Loucy (cell line): Measurements from ENCODE around the gene MTARC2.

ENCODE experiments used
- H2AFZ ChIP-seq: fragments of 200-600 bp; sonication (generic); 2 replicates; pipeline ENCODE4 v1.6.0; 2016; ENCODE audit warnings: antibody characterized with exemption, mild to moderate bottlenecking, low read length, moderate library complexity
- H3F3A ChIP-seq: fragments of 200-600 bp; 2 replicates; pipeline ENCODE4 v1.6.0; 2016; ENCODE audit warnings: antibody characterized with exemption, low read depth, mild to moderate bottlenecking
- H3K27me3 ChIP-seq: fragments of 200-600 bp; sonication (generic); 2 replicates; pipeline ENCODE4 v1.6.1; 2014; ENCODE audit warnings: low read length, mild to moderate bottlenecking; ENCODE audit not compliant: insufficient read depth, poor library complexity, severe bottlenecking
- H3K36me3 ChIP-seq: fragments of 200-600 bp; sonication (generic); 2 replicates; pipeline ENCODE4 v1.6.1; 2016; ENCODE audit warnings: low read length; ENCODE audit not compliant: insufficient read depth
- H3K4me1 ChIP-seq: fragments of 200-600 bp; sonication (generic); 2 replicates; pipeline ENCODE4 v1.5.1; 2014; ENCODE audit warnings: low read length, mild to moderate bottlenecking; ENCODE audit not compliant: insufficient read depth, poor library complexity, severe bottlenecking
- H3K4me2 ChIP-seq: fragments of 200-600 bp; sonication (generic); 2 replicates; pipeline ENCODE4 v1.6.0; 2014; ENCODE audit warnings: antibody characterized with exemption, low read length, low read depth, mild to moderate bottlenecking; ENCODE audit not compliant: poor library complexity, severe bottlenecking
- H3K4me3 ChIP-seq: fragments of 200-600 bp; sonication (generic); 2 replicates; pipeline ENCODE4 v1.5.1; 2014; ENCODE audit warnings: low read length, mild to moderate bottlenecking, mixed read lengths; ENCODE audit not compliant: poor library complexity, severe bottlenecking
- H3K79me2 ChIP-seq: fragments of 200-600 bp; sonication (generic); 2 replicates; pipeline ENCODE4 v1.6.1; 2014; ENCODE audit warnings: low read length; ENCODE audit not compliant: insufficient read depth
- H3K9ac ChIP-seq: fragments of 200-600 bp; sonication (generic); 2 replicates; pipeline ENCODE4 v1.6.0; 2014; ENCODE audit warnings: mild to moderate bottlenecking, low read depth, low read length, moderate library complexity; ENCODE audit not compliant: poor library complexity, severe bottlenecking
- H3K9me2 ChIP-seq: fragments of 200-600 bp; sonication (generic); replicated peaks from 2 replicates; pipeline ENCODE4 v1.6.1; 2016; ENCODE audit warnings: low read depth, low read length, mixed read lengths
- H3K9me3 ChIP-seq: fragments of 200-600 bp; sonication (generic); 2 replicates; pipeline ENCODE4 v1.6.1; 2014; ENCODE audit warnings: mild to moderate bottlenecking, antibody characterized with exemption, low read length, low read depth; ENCODE audit not compliant: insufficient read depth
- H4K20me1 ChIP-seq: fragments of 200-600 bp; sonication (generic); 2 replicates; pipeline ENCODE4 v1.6.0; 2014; ENCODE audit warnings: antibody characterized with exemption, low read length, mild to moderate bottlenecking; ENCODE audit not compliant: insufficient read depth, poor library complexity, severe bottlenecking
- CTCF ChIP-seq: fragments of 200-600 bp; sonication (generic); conservative IDR thresholded peaks from 2 replicates; pipeline ENCODE4 v1.5.1; 2014; ENCODE audit warnings: mild to moderate bottlenecking, antibody characterized with exemption, low read length
- EZH2phosphoT487 ChIP-seq: fragments of 200-600 bp; IDR thresholded peaks from 2 replicates; pipeline ENCODE4 v1.6.1; 2018; ENCODE audit warnings: antibody characterized with exemption, mild to moderate bottlenecking, moderate library complexity, borderline replicate concordance

MTARC2 gene

GRCh38 chr1:220807726-220808125 lies 59.6 kb downstream of the MTARC2 start:
- Histone ChIP-seq H3K9me3 (no peaks in the 10 kb centered on the region), H3K79me2 (no peaks in the 10 kb centered on the region), H2AFZ (no peak overlapping the region), H4K20me1 (no peaks in the 10 kb centered on the region), H3K4me1 (no peaks in the 10 kb centered on the region), H3F3A (no peaks in the 10 kb centered on the region), H3K36me3 (no peaks in the 10 kb centered on the region), H3K4me3 (no peak overlapping the region), H3K4me2 (no peak overlapping the region), H3K27me3 (no peaks in the 10 kb centered on the region), H3K9me2 (no peaks in the 10 kb centered on the region), H3K9ac (no peak overlapping the region)
- TF ChIP-seq EZH2phosphoT487 (no peak), CTCF (no peak)

DNA sequence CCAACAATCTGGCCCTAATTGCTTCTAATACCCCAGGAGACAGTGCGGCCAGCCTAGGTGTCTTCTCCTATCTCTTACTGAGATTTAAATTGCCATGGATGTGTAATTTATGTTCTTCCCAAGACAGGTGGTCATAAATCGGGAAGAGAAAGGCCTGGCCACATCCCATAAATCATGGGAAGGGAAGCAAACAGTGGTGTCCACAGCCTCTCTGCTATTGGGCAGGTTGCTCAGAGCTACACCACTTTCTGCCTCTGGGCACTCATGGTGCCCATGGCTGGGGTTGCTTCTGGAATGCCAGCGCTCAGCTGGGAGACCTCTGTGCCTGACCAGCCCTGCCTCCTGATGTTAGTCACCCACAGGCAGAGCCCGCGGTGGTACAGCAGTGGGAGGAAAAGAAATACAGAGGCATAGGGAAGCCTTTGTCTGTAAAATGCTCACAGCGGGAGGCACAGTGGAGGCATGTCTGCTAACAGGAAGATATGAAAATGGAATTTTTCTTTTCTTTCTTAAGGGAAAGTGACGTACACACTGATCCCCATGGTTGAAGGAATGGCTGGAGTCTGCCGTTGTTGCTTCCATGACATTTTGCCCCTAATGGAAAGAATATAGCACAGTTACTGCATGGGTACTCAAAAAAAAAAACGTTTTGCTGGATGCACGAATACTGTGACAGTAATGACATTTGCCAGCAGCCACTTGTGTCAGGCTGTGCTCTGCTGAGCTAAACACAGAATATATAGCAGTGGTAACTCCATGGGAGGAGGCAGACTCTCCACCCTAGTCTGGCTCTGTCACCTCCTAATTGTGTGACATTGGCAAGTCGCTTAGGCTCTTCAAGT lies 60.4 kb downstream of the MTARC2 start:
- TF ChIP-seq EZH2phosphoT487 (no peak), CTCF (no peak)
- H3K4me1 ChIP-seq = no peaks in the 10 kb centered on the region

DNA sequence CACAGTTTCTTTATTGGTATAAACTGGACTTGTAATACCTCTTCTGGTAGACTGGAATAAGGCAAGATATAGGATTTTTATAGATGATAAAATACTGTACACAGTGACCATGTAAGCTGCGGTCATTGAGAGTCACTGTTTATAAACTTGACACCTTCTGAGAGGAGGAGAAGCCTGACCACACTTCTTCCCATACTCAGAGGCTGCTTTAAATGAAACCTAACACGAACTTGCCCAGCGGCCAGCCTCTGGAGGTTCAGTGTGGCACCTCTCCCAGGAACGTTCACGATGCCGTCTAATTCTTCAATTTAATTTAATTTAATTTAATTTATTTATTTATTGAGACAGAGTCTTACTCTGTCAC lies 61.0 kb downstream of the MTARC2 start:
- H3K36me3 ChIP-seq = no peaks in the 10 kb centered on the region
- no peak overlapping the region for H3K9ac ChIP-seq
- no peak overlapping the region for H3K4me3 ChIP-seq
- no peak overlapping the region for H2AFZ ChIP-seq
- no peak for TF ChIP-seq CTCF
- H3K27me3 ChIP-seq = no peaks in the 10 kb centered on the region
- no peaks in the 10 kb centered on the region for H4K20me1 ChIP-seq
- no peaks in the 10 kb centered on the region for H3F3A ChIP-seq
- no peak overlapping the region for H3K4me2 ChIP-seq
- H3K4me1 ChIP-seq = no peaks in the 10 kb centered on the region
- no peaks in the 10 kb centered on the region for H3K9me2 ChIP-seq
- no peaks in the 10 kb centered on the region for H3K79me2 ChIP-seq
- H3K9me3 ChIP-seq = no peaks in the 10 kb centered on the region

More for the DNA sequence above, 60.4 kb downstream of the MTARC2 start:
- no peaks in the 10 kb centered on the region for H3K27me3 ChIP-seq
- H3F3A ChIP-seq = no peaks in the 10 kb centered on the region
- H2AFZ ChIP-seq = no peak overlapping the region
- no peak overlapping the region for H3K4me2 ChIP-seq
- no peaks in the 10 kb centered on the region for H3K9me3 ChIP-seq
- H3K79me2 ChIP-seq = no peaks in the 10 kb centered on the region
- no peaks in the 10 kb centered on the region for H4K20me1 ChIP-seq
- H3K9ac ChIP-seq = no peak overlapping the region
- no peak overlapping the region for H3K4me3 ChIP-seq
- no peaks in the 10 kb centered on the region for H3K9me2 ChIP-seq
- no peaks in the 10 kb centered on the region for H3K36me3 ChIP-seq
